Aorta (tissue), 5 donors: ENCODE data around the gene MAP1LC3B. TPM values are rescaled to one million over a fixed set of nuclear protein-coding genes. Genes with fewer than 3 reads are reported as not detected.
A peak's percentile ranks its signal among the peaks of the same experiment; 100 is the strongest.

Source experiments
- ATAC-seq: fragments of 200-7000 bp; cut with Tn5 transposase; one replicate; pipeline ENCODE4 v1.9.1; 2022; ENCODE audit warnings: moderate library complexity; ENCODE audit not compliant: low FRiP score
- DNase-seq, 2 donors: peaks; one replicate each; pipeline ENCODE4 v3.0.0-alpha.2; 2020
- H3K27ac ChIP-seq, 2 donors: one replicate each; pipeline ENCODE4 v1.5.1; 2013; ENCODE audit warnings: low read length in 2 of 2, mild to moderate bottlenecking in 2 of 2, moderate library complexity in 2 of 2, control low read depth in 1 of 2, inconsistent platforms in 1 of 2, low read depth in 1 of 2
- H3K27me3 ChIP-seq, 2 donors: one replicate each; pipeline ENCODE4 v1.6.1; 2013; ENCODE audit warnings: control low read depth in 1 of 2, low read length in 1 of 2, mild to moderate bottlenecking in 1 of 2, moderate library complexity in 1 of 2; ENCODE audit not compliant: insufficient read depth in 2 of 2, control insufficient read depth in 1 of 2
- H3K36me3 ChIP-seq, 2 donors: one replicate each; pipeline ENCODE4 v1.6.1; 2013; ENCODE audit warnings: control low read depth in 1 of 2, low read length in 1 of 2, mild to moderate bottlenecking in 1 of 2; ENCODE audit not compliant: insufficient read depth in 2 of 2, control insufficient read depth in 1 of 2
- H3K4me1 ChIP-seq, 2 donors: one replicate each; pipeline ENCODE4 v1.6.1; 2013; ENCODE audit warnings: low read length in 2 of 2, control low read depth in 1 of 2, mild to moderate bottlenecking in 1 of 2, moderate library complexity in 1 of 2; ENCODE audit not compliant: insufficient read depth in 2 of 2, control insufficient read depth in 1 of 2
- H3K4me3 ChIP-seq, 2 donors: one replicate each; pipeline ENCODE4 v1.5.1; 2013; ENCODE audit warnings: low read length in 2 of 2, control low read depth in 1 of 2, mild to moderate bottlenecking in 1 of 2
- H3K9me3 ChIP-seq: one replicate; pipeline ENCODE4 v1.6.1; 2013; ENCODE audit warnings: mild to moderate bottlenecking, low read length; ENCODE audit not compliant: control insufficient read depth
- WGBS, 2 donors: extraction: QIAGEN DNeasy Blood & Tissue Kit; methylation state at CpG; one replicate each; pipeline ENCODE4 v1.1.7; 2013; 5-methylcytosine and 5-hydroxymethylcytosine counted together
- intact Hi-C, 2 donors: fragments of 100-400 bp; cut with DNase I; formaldehyde crosslinking; loops; one replicate each; pipeline versions ENCODE4 v1.14.2 to v1.15.0; 2022
- polyA plus RNA-seq, 2 donors: library from polyadenylated mRNA; stranded (reverse); fragments of 200-250 nt; gene quantifications; one replicate each; pipeline ENCODE4 v1.2.3, GENCODE V29; 2013
- total RNA-seq, 2 donors: library from RNA; stranded (reverse); fragmentation: NEBNext Ultra II Directional; extraction: Animal tissue kit (Norgen Biotek cat#: 25700); gene quantifications; one replicate each; pipeline ENCODE4 v1.2.1, GENCODE V29; 2021
- donor health status: healthy with polysubstance abuse.
- donor health status: Bipolar disorder and iron deficiency.
- donor health status: DM: no; HTN: no; CAD: no.
- donor health status: DM: no; HTN: no; CAD: no.
- donor health status: DM: yes; HTN: yes; CAD: no.

The MAP1LC3B gene
- total and polyA plus RNA-seq, 4 donors, result 57.0 to 61.7 (median 60.7) TPM

DNA sequence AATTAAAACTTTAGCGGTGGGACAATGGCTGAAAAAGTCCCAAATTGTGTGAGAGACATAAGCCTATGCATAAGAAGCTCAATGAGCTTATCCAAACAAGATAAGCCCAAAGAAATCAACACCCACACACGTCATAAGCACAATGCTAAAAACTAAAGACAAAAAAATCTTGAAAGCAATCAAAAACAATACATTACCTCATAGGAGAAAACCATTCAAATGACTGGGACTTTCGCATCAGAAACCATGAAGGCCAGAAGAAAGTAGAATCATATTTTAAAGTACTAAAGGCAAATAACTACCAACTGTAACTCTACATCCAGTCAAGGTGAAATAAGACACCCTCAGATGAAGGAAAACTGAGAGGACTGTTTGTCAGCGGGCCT is 50.4 kb downstream of the MAP1LC3B start:
- Histone ChIP-seq H3K4me1 (peaks cover 0 to 6% of the 10 kb centered on the region in 2 donors), H3K36me3 (no peaks in the 10 kb centered on the region), H3K27me3 (no peaks in the 10 kb centered on the region), H3K9me3 (no peaks in the 10 kb centered on the region), H3K4me3 (no peak overlapping the region), H3K27ac (no peak overlapping the region)
- DNase-seq, result no peak
- no peak for ATAC-seq
- intact Hi-C loops, result no loop called here
- WGBS, 2 donors, result 53 to 58% methylated on average over 4 of the region's 4 CpGs

DNA sequence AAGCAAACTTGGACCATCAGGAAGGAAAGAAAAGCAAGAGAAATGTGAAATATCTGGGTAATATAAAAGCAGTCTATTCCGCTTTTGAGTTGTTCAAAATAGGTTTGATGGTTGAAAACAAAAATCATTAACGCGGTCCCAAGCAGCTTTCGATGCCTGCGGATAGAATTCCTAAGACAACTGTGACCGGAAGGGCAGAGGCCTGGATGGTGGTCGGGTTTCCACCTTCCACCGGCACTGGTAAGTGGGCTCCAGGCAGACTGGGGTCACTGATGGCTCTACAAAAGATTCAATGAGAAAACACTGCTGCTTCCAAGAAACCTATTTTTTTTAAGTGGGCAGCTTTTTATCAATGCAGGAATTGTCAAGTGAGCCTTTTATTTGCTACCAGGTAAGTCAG is 50.9 kb downstream of the MAP1LC3B start:
- Histone ChIP-seq H3K36me3 (no peaks in the 10 kb centered on the region), H3K4me1 (peaks cover 0 to 6% of the 10 kb centered on the region in 2 donors), H3K4me3 (no peak overlapping the region), H3K27me3 (no peaks in the 10 kb centered on the region), H3K27ac (no peak overlapping the region), H3K9me3 (no peaks in the 10 kb centered on the region)
- 96% methylated on average over 8 of the region's 8 CpGs for WGBS, 2 donors
- ATAC-seq, result no peak
- intact Hi-C loops, result no loop called here
- no peak for DNase-seq

DNA sequence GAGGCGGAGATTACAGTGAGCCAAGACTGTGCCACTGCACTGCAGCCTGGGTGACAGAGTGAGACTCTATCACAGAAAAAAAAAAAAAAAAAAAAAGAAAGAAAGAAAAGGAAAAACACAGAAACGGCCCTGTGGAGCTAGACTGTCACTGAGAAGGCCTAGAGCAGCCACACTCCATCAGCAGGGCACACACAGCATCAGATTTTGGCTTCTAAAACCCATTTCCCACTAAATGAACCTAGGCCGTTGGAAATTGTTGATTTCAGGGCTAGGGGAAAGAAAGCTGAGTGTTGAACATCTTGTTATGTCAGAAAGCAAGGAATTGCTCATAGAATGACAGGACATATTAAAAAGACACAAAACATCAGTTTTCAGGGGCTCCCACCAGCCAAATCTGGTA is 51.8 kb downstream of the MAP1LC3B start:
- no peak for ATAC-seq
- 97 to 98% methylated on average over 3 of the region's 3 CpGs for WGBS, 2 donors

DNA sequence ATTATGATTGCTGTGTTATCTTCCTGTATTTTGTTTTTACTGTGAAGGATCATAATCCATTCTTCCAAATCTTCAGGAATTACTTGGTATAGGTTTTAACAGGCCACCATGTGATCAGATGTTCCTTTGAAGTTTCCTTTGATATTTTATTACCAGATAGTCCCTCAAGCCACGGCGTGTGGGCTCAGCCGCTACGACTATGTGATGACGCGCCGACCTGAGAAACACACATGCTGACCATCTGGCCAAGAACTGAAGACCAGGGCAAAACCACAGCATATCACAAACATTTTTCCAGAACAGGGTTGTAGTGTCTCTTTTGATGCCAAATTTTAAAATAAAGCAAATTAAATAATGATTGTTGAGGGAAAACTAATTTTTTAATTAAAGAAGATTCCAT is 53.4 kb downstream of the MAP1LC3B start:
- Histone ChIP-seq H3K4me1 (peaks cover 2 to 6% of the 10 kb centered on the region in 2 donors), H3K27ac (no peak overlapping the region), H3K4me3 (no peak overlapping the region), H3K27me3 (no peaks in the 10 kb centered on the region), H3K36me3 (no peaks in the 10 kb centered on the region), H3K9me3 (no peaks in the 10 kb centered on the region)
- DNase-seq, result no peak
- 87 to 92% methylated on average over 7 of the region's 7 CpGs for WGBS, 2 donors
- intact Hi-C loops, result no loop called here
- ATAC-seq, result no peak

More for the DNA sequence above, 51.8 kb downstream of the MAP1LC3B start:
- Histone ChIP-seq H3K27me3 (no peaks in the 10 kb centered on the region), H3K4me3 (no peak overlapping the region), H3K9me3 (no peaks in the 10 kb centered on the region), H3K36me3 (no peaks in the 10 kb centered on the region), H3K27ac (no peak overlapping the region), H3K4me1 (peaks cover 2 to 6% of the 10 kb centered on the region in 2 donors)
- intact Hi-C loops, result no loop called here
- DNase-seq, result no peak

DNA sequence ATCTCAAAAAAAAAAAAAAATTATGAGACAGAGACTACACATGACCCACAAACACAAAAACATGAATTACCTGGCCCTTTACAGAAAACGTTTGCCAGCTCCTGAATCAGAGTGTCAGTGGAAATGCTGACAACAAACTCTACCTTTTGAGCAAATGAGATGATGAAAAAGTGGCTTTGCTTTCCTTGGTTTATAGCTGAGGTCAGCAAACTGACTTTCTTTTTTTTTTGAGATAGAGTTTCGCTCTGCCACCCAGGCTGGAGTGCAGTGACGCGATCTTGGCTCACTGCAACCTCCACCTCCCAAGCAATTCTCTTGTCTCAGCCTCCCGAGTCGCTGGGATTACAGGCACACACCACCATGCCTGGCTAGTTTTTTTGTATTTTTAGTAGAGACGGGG is 54.3 kb downstream of the MAP1LC3B start:
- H3K36me3 ChIP-seq, result no peaks in the 10 kb centered on the region
- intact Hi-C loops, result no loop called here
- no peaks in the 10 kb centered on the region for H3K27me3 ChIP-seq
- H3K4me3 ChIP-seq, result no peak overlapping the region
- ATAC-seq, result no peak
- peaks cover 2 to 6% of the 10 kb centered on the region in 2 donors for H3K4me1 ChIP-seq
- H3K9me3 ChIP-seq, result no peaks in the 10 kb centered on the region
- WGBS, 2 donors, result 95 to 96% methylated on average over 7 of the region's 7 CpGs
- peak overlapping the region; percentile 68 to 92 for H3K27ac ChIP-seq
- DNase-seq, result no peak

DNA sequence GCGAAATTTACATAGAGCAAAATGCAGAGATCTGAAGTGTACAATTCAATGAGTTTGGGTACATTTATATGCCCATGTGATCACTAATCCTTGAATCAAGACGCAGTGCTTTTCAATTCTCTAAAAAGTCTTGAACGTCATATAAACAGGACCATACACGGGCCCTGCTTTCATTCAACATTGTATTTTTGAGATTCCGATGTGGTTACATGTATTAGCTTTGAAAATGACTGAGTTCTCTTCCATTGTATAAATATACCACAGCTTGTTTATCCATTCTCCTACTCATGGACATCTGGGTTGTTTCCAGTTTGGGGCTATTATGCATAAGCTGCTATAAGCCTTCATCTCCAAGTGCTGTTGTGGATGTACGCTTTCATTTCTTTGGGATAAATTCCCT is 55.2 kb downstream of the MAP1LC3B start:
- intact Hi-C loops, result no loop called here
- H3K4me3 ChIP-seq, result no peak overlapping the region
- H3K36me3 ChIP-seq, result no peaks in the 10 kb centered on the region
- peak overlapping the region in 1 of 2 donors; percentile 92 for H3K27ac ChIP-seq
- no peaks in the 10 kb centered on the region for H3K27me3 ChIP-seq
- WGBS, 2 donors, result 38 to 41% methylated on average over 6 of the region's 6 CpGs
- no peaks in the 10 kb centered on the region for H3K9me3 ChIP-seq
- DNase-seq, result no peak
- H3K4me1 ChIP-seq, result peaks cover 1 to 2% of the 10 kb centered on the region in 2 donors
- no peak for ATAC-seq

DNA sequence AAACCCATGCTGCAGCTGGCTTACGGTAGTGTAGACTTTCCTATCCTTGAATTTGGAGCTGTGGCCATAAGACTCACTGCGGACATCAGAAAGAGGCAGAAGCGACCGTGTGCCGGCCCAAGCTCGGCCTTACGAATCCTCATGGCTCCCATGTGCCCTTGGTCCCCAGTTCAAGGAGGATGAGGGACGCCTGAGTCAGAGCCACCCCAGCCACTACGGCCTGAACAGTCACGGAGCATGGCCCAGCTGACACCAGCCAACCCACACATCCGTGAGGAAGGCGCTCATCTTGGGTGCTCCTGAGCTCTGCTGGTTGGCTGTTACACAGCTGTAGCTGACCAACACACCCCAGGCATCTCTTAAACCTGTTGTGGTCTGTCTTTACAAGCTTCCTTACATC is 56.7 kb downstream of the MAP1LC3B start:
- no peak for DNase-seq

DNA sequence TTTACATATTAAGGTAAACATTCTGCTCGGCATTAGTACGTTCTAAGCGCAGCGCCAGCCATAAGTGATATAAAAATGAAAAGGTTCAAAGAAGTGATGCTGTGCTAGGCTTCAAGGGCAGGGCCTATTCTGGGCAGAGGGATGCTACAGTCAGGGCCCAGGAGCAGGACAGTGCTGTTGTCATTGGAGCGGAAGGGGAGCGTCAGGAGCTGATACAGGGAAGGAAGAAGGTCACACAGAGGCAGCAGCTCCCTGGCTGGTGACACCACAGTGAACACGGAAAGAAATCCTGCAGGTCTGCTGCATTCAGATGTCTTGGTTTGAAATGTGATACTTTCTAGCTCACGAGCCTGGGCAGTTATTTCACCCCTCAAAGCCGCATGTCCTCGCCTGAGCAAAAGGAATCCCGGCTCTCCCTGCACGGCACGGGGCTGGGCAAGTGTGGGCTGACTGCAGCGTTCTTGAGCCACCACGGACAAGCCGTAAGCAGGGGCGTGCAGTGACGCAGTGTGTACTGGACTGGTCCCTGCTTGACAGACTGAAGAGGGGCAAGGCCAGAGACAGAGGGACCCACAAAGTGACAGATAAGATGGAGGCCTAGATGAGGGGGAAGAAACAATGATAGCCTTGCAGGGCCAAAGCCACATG is 59.6 kb downstream of the MAP1LC3B start:
- WGBS, 2 donors, result 85 to 87% methylated on average over 18 of the region's 18 CpGs
- intact Hi-C loops, result no loop called here
- no peak overlapping the region for H3K4me3 ChIP-seq
- no peaks in the 10 kb centered on the region for H3K27me3 ChIP-seq
- H3K36me3 ChIP-seq, result no peaks in the 10 kb centered on the region
- no peak overlapping the region for H3K27ac ChIP-seq
- ATAC-seq (peak; percentile 19), DNase-seq (no peak)
- H3K4me1 ChIP-seq, result peaks cover 0 to 2% of the 10 kb centered on the region in 2 donors
- no peaks in the 10 kb centered on the region for H3K9me3 ChIP-seq

More for the DNA sequence above, 56.7 kb downstream of the MAP1LC3B start:
- Histone ChIP-seq H3K27ac (no peak overlapping the region), H3K36me3 (no peaks in the 10 kb centered on the region), H3K9me3 (no peaks in the 10 kb centered on the region), H3K4me3 (no peak overlapping the region), H3K4me1 (peaks cover 0 to 2% of the 10 kb centered on the region in 2 donors), H3K27me3 (no peaks in the 10 kb centered on the region)
- intact Hi-C loops, result no loop called here
- 94 to 96% methylated on average over 12 of the region's 12 CpGs for WGBS, 2 donors
- ATAC-seq, result no peak

DNA sequence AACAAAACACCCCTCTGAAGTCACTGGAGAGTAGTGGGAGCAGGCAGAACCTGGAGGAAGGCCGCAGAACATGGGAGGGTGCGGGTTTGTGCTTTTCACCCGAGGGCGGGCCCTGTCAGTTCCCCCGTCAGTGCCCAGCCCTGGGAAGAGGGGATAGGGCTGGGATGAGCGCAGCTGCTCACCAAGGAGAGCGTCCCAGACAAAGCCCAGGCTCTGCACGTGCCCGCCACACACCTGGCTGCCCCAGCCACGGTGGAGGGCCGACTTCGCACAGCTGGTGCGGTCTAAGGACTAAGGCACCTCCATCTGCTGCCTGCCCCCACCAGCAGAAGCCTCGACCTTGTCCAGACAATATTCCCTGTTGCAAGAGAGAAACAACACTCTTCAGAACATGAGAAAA is 61.2 kb downstream of the MAP1LC3B start:
- ATAC-seq, result no peak
- no peak for DNase-seq
- no peaks in the 10 kb centered on the region for H3K27me3 ChIP-seq
- intact Hi-C loops, result no loop called here
- H3K4me3 ChIP-seq, result no peak overlapping the region
- no peaks in the 10 kb centered on the region for H3K9me3 ChIP-seq
- peaks cover 0 to under 1% of the 10 kb centered on the region in 2 donors for H3K4me1 ChIP-seq
- no peaks in the 10 kb centered on the region for H3K36me3 ChIP-seq
- WGBS, 2 donors, result 92% methylated on average over 14 of the region's 14 CpGs
- H3K27ac ChIP-seq, result no peak overlapping the region
